ACC112 (cell line): ENCODE results near the gene OXSR1.
"Not testable (repeated sequence)": the region's sequence is repeated elsewhere in the genome, so short reads cannot be mapped to it uniquely, and the experiment has no call there.

ENCODE experiments used
- H2AFZ ChIP-seq: fragments of 200-600 bp; sonication (generic); one replicate; pipeline ENCODE4 v1.6.0; 2017; ENCODE audit warnings: antibody characterized with exemption, low read length; ENCODE audit not compliant: unreplicated experiment
- H3K27ac ChIP-seq: fragments of 200-600 bp; sonication (generic); 2 replicates; pipeline ENCODE4 v1.5.1; 2014; ENCODE audit warnings: low read depth, mild to moderate bottlenecking, antibody characterized with exemption, low read length, moderate library complexity
- H3K27me3 ChIP-seq: fragments of 200-600 bp; sonication (generic); 2 replicates; pipeline ENCODE4 v1.6.1; 2014; ENCODE audit warnings: mild to moderate bottlenecking, antibody characterized with exemption, low read length, moderate library complexity, mixed read lengths; ENCODE audit not compliant: insufficient read depth
- H3K36me3 ChIP-seq: fragments of 200-600 bp; sonication (generic); 2 replicates; pipeline ENCODE4 v1.6.1; 2016; ENCODE audit warnings: mild to moderate bottlenecking, antibody characterized with exemption, low read length, moderate library complexity, mixed read lengths; ENCODE audit not compliant: insufficient read depth
- H3K4me1 ChIP-seq: fragments of 200-600 bp; sonication (generic); one replicate; pipeline ENCODE4 v1.6.1; 2016; ENCODE audit warnings: low read length, mixed read lengths; ENCODE audit not compliant: insufficient read depth, unreplicated experiment, control insufficient read depth
- H3K4me3 ChIP-seq: fragments of 200-600 bp; sonication (generic); 2 replicates; pipeline ENCODE4 v1.5.1; 2014; ENCODE audit warnings: mild to moderate bottlenecking, low read depth, low read length
- H3K79me2 ChIP-seq: fragments of 200-600 bp; sonication (generic); one replicate; pipeline ENCODE4 v1.6.0; 2016; ENCODE audit warnings: low read length; ENCODE audit not compliant: control insufficient read depth, unreplicated experiment, insufficient read depth

The OXSR1 gene

GRCh38 chr3:38129058-38129457 lies 36.3 kb upstream of the OXSR1 start:
- Histone ChIP-seq H2AFZ (no peak overlapping the region), H3K27ac (no peak overlapping the region), H3K79me2 (peaks cover 3% of the 10 kb centered on the region), H3K4me3 (no peak overlapping the region), H3K4me1 (peaks cover 11% of the 10 kb centered on the region), H3K27me3 (no peaks in the 10 kb centered on the region), H3K36me3 (peaks cover 15% of the 10 kb centered on the region; the same call in 1 of the 2 replicates)

- peaks cover 19% of the 10 kb centered on the region; the same call in 1 of the 2 replicates for H3K36me3 ChIP-seq
- no peak overlapping the region for H3K4me3 ChIP-seq
- H3K27me3 ChIP-seq = no peaks in the 10 kb centered on the region
- no peak overlapping the region for H3K27ac ChIP-seq
- H3K79me2 ChIP-seq = peaks cover 7% of the 10 kb centered on the region
- peaks cover 13% of the 10 kb centered on the region for H3K4me1 ChIP-seq
- H2AFZ ChIP-seq = no peak overlapping the region
Measured at GRCh38 chr3:38130631-38131065, 34.7 kb upstream of the OXSR1 start.

GRCh38 chr3:38131621-38132369 lies 33.5 kb upstream of the OXSR1 start:
- Histone ChIP-seq H3K4me1 (peaks cover 13% of the 10 kb centered on the region), H2AFZ (no peak overlapping the region), H3K36me3 (peaks cover 19% of the 10 kb centered on the region; the same call in 1 of the 2 replicates), H3K79me2 (peaks cover 18% of the 10 kb centered on the region), H3K27me3 (no peaks in the 10 kb centered on the region), H3K4me3 (no peak overlapping the region), H3K27ac (no peak overlapping the region)

GRCh38 chr3:38133209-38133556 lies 32.2 kb upstream of the OXSR1 start:
- Histone ChIP-seq H3K4me1 (peaks cover 20% of the 10 kb centered on the region), H3K27ac (no peak overlapping the region), H3K4me3 (no peak overlapping the region), H2AFZ (no peak overlapping the region), H3K27me3 (no peaks in the 10 kb centered on the region), H3K36me3 (peaks cover 19% of the 10 kb centered on the region; the same call in 1 of the 2 replicates), H3K79me2 (peaks cover 19% of the 10 kb centered on the region)

- H3K4me1 ChIP-seq = peaks cover 21% of the 10 kb centered on the region
- peaks cover 21% of the 10 kb centered on the region for H3K79me2 ChIP-seq
- peaks cover 16% of the 10 kb centered on the region; the same call in 1 of the 2 replicates for H3K36me3 ChIP-seq
- H2AFZ ChIP-seq = no peak overlapping the region
- no peak overlapping the region for H3K27ac ChIP-seq
- H3K4me3 ChIP-seq = no peak overlapping the region
- no peaks in the 10 kb centered on the region for H3K27me3 ChIP-seq
Measured at GRCh38 chr3:38133557-38134405, 31.6 kb upstream of the OXSR1 start.

- H3K27ac ChIP-seq, H3K27me3 ChIP-seq, H2AFZ ChIP-seq, H3K4me3 ChIP-seq: not testable (repeated sequence)
- Histone ChIP-seq H3K4me1 (peaks cover 23% of the 10 kb centered on the region), H3K79me2 (peaks cover 29% of the 10 kb centered on the region), H3K36me3 (peaks cover 12% of the 10 kb centered on the region; the same call in 1 of the 2 replicates)
Measured at GRCh38 chr3:38134517-38135143, 30.7 kb upstream of the OXSR1 start.

- Histone ChIP-seq H3K4me1 (peaks cover 33% of the 10 kb centered on the region), H3K36me3 (peaks cover 12% of the 10 kb centered on the region; the same call in 1 of the 2 replicates), H3K4me3 (peak overlapping the region; percentile 99), H3K79me2 (peaks cover 39% of the 10 kb centered on the region)
- H3K27ac ChIP-seq, H2AFZ ChIP-seq, H3K27me3 ChIP-seq: not testable (repeated sequence)
Measured at GRCh38 chr3:38135621-38136277, 29.6 kb upstream of the OXSR1 start.

GRCh38 chr3:38136393-38136776 lies 29.0 kb upstream of the OXSR1 start:
- peaks cover 33% of the 10 kb centered on the region for H3K4me1 ChIP-seq
- H3K27me3 ChIP-seq = no peaks in the 10 kb centered on the region
- peak overlapping the region; percentile 99 for H3K4me3 ChIP-seq
- peaks cover 37% of the 10 kb centered on the region for H3K79me2 ChIP-seq
- peak overlapping the region; percentile 12; the same call in 1 of the 2 replicates for H3K27ac ChIP-seq
- H3K36me3 ChIP-seq = peaks cover 6% of the 10 kb centered on the region; the same call in 1 of the 2 replicates
- H2AFZ ChIP-seq = peak overlapping the region; percentile 88

- Histone ChIP-seq H3K36me3 (peaks cover 4% of the 10 kb centered on the region; the same call in 1 of the 2 replicates), H3K27me3 (no peaks in the 10 kb centered on the region), H2AFZ (peak within 1 kb of the TSS; percentile 97), H3K4me3 (peak within 1 kb of the TSS; percentile 99), H3K79me2 (peaks cover 37% of the 10 kb centered on the region), H3K27ac (peak within 1 kb of the TSS; percentile 75), H3K4me1 (peaks cover 33% of the 10 kb centered on the region)
Measured at GRCh38 chr3:38136777-38137614, 28.3 kb upstream of the OXSR1 start, which contains the start of gene ACAA1. ACAA1 (minus strand) TSS chr3:38137127; CDS start chr3:38137035, 92 bp downstream.
